HCT116 (cell line): ENCODE results near the gene TNFSF10.

Experiments used
- CTCF ChIP-seq, 3 experiments: fragments of 200-600 bp in 1 of 3; sonication (generic) in 1 of 3; IDR thresholded peaks in 2 of 3; conservative IDR thresholded peaks in 1 of 3; 2 replicates each; pipeline ENCODE4 v1.5.1; 2012 to 2017; ENCODE audit warnings: low read depth in 2 of 3, low read length in 2 of 3, antibody characterized with exemption in 1 of 3, borderline replicate concordance in 1 of 3, control low read depth in 1 of 3, mild to moderate bottlenecking in 1 of 3, mixed read lengths in 1 of 3, mixed run types in 1 of 3, moderate library complexity in 1 of 3; ENCODE audit not compliant: insufficient read depth in 1 of 3
- EZH2phosphoT487 ChIP-seq: fragments of 200-600 bp; IDR thresholded peaks from 2 replicates; pipeline ENCODE4 v1.6.1; 2018; ENCODE audit warnings: antibody characterized with exemption, borderline replicate concordance
- POLR2A ChIP-seq: IDR thresholded peaks from 2 replicates; pipeline ENCODE4 v1.7.0; 2011; ENCODE audit warnings: borderline replicate concordance; ENCODE audit not compliant: insufficient read depth, insufficient read length; ENCODE audit errors: extremely low read depth
- RAD21 ChIP-seq: IDR thresholded peaks from 2 replicates; pipeline ENCODE4 v1.6.1; 2012; ENCODE audit warnings: low read depth, mild to moderate bottlenecking
- SIN3A ChIP-seq: IDR thresholded peaks from 2 replicates; pipeline ENCODE4 v1.6.1; 2012; ENCODE audit warnings: low read depth
- SP1 ChIP-seq: IDR thresholded peaks from 2 replicates; pipeline ENCODE4 v1.6.1; 2012; ENCODE audit warnings: low read depth
- TCF7L2 ChIP-seq: IDR thresholded peaks from 2 replicates; pipeline ENCODE4 v1.7.0; 2011; ENCODE audit warnings: borderline replicate concordance, inconsistent platforms; ENCODE audit not compliant: insufficient read depth, insufficient read length; ENCODE audit errors: extremely low read depth
- ZBTB33 ChIP-seq: IDR thresholded peaks from 2 replicates; pipeline ENCODE4 v1.6.1; 2011; ENCODE audit warnings: mild to moderate bottlenecking, low read length, moderate library complexity; ENCODE audit not compliant: insufficient replicate concordance; ENCODE audit errors: extremely low read depth

GRCh38 chr3:172524611-172525010, 1.4 kb upstream of the TNFSF10 start:
- TF ChIP-seq SIN3A (no peak), EZH2phosphoT487 (no peak), CTCF (IDR thresholded peaks at IDR 0.05 in 2 of 3, conservative IDR thresholded peaks at IDR 0.05 in 1 of 3; ENCODE audit: borderline replicate concordance in 1 of 3, insufficient read depth in 1 of 3, low read depth in 2 of 3, low read length in 2 of 3) (no peak), TCF7L2 (no peak), RAD21 (no peak), POLR2A (no peak), ZBTB33 (no peak), SP1 (no peak)
